Neuronal stem cell (in vitro differentiated cells): Measurements from ENCODE around the gene POMGNT1.
A peak's percentile ranks its signal among the peaks of the same experiment; 100 is the strongest.

ENCODE experiments used
- DNase-seq: peaks from one replicate; pipeline ENCODE4 v3.0.0-alpha.2; 2013; ENCODE audit warnings: low spot score
- H2AFZ ChIP-seq: one replicate; pipeline ENCODE4 v1.6.1; 2013; ENCODE audit warnings: mild to moderate bottlenecking, low read length, inconsistent platforms
- H2AK5ac ChIP-seq: 2 replicates; pipeline ENCODE4 v1.6.1; 2013; ENCODE audit warnings: low read depth, mild to moderate bottlenecking, inconsistent platforms, low read length, moderate library complexity, mixed read lengths
- H2BK120ac ChIP-seq: 2 replicates; pipeline ENCODE4 v1.6.1; 2013; ENCODE audit warnings: low read depth, mild to moderate bottlenecking, inconsistent platforms, low read length, moderate library complexity, mixed read lengths
- H2BK12ac ChIP-seq: one replicate; pipeline ENCODE4 v1.6.1; 2013; ENCODE audit warnings: low read length, inconsistent platforms
- H2BK15ac ChIP-seq: 2 replicates; pipeline ENCODE4 v1.6.1; 2013; ENCODE audit warnings: mild to moderate bottlenecking, low read length, inconsistent platforms, mixed read lengths
- H2BK5ac ChIP-seq: one replicate; pipeline ENCODE4 v1.6.1; 2013; ENCODE audit warnings: inconsistent platforms, mild to moderate bottlenecking, low read length, moderate library complexity
- H3K14ac ChIP-seq: one replicate; pipeline ENCODE4 v1.6.1; 2013; ENCODE audit warnings: low read length, inconsistent platforms
- H3K18ac ChIP-seq: 2 replicates; pipeline ENCODE4 v1.6.1; 2013; ENCODE audit warnings: low read length, inconsistent platforms
- H3K23ac ChIP-seq: 2 replicates; pipeline ENCODE4 v1.6.1; 2013; ENCODE audit warnings: low read depth, mild to moderate bottlenecking, mixed read lengths, low read length, inconsistent platforms; ENCODE audit not compliant: poor library complexity
- H3K27ac ChIP-seq: replicated peaks from 3 replicates; pipeline ENCODE4 v1.5.1; 2013; ENCODE audit warnings: low read length, inconsistent platforms
- H3K27me3 ChIP-seq, 3 experiments: 2 replicates each; pipeline ENCODE4 v1.6.1; 2013; ENCODE audit warnings: low read length in 3 of 3, mild to moderate bottlenecking in 2 of 3, inconsistent platforms in 1 of 3, low read depth in 1 of 3, mixed read lengths in 1 of 3, moderate library complexity in 1 of 3; ENCODE audit not compliant: control insufficient read depth in 3 of 3, insufficient read depth in 3 of 3
- H3K36me3 ChIP-seq, 2 donors: replicated peaks in 1 of 2; 2 replicates each; pipeline ENCODE4 v1.6.1; 2013; ENCODE audit warnings: low read length in 2 of 2; ENCODE audit not compliant: control insufficient read depth in 2 of 2, insufficient read depth in 2 of 2
- H3K4ac ChIP-seq: 2 replicates; pipeline ENCODE4 v1.6.1; 2013; ENCODE audit warnings: inconsistent platforms, mild to moderate bottlenecking, low read length, moderate library complexity
- H3K4me1 ChIP-seq, 2 donors: 1 replicate in 1 of 2; 2 replicates in 1 of 2; pipeline ENCODE4 v1.6.1; 2013; ENCODE audit warnings: low read length in 2 of 2, low read depth in 1 of 2; ENCODE audit not compliant: control insufficient read depth in 2 of 2, insufficient read depth in 1 of 2
- H3K4me2 ChIP-seq: one replicate; pipeline ENCODE4 v1.6.1; 2013; ENCODE audit warnings: mild to moderate bottlenecking, low read length, inconsistent platforms; ENCODE audit not compliant: insufficient read depth, poor library complexity, severe bottlenecking
- H3K4me3 ChIP-seq, 2 donors: 2 replicates each; pipeline ENCODE4 v1.5.1; 2013; ENCODE audit warnings: low read length in 2 of 2, mild to moderate bottlenecking in 2 of 2, inconsistent platforms in 1 of 2, moderate library complexity in 1 of 2
- H3K79me1 ChIP-seq: one replicate; pipeline ENCODE4 v1.6.1; 2013; ENCODE audit warnings: low read depth, mild to moderate bottlenecking, inconsistent platforms, low read length, moderate library complexity
- H3K9ac ChIP-seq: one replicate; pipeline ENCODE4 v1.6.1; 2013; ENCODE audit warnings: mild to moderate bottlenecking, low read depth, low read length, inconsistent platforms; ENCODE audit not compliant: poor library complexity
- H3K9me3 ChIP-seq, 2 donors: replicated peaks in 1 of 2; 2 replicates each; pipeline versions ENCODE3 to v1.6.1; 2013; ENCODE audit warnings: low read length in 2 of 2, mild to moderate bottlenecking in 2 of 2, inconsistent platforms in 1 of 2, low read depth in 1 of 2, mixed read lengths in 1 of 2, moderate library complexity in 1 of 2; ENCODE audit not compliant: control insufficient read depth in 2 of 2, insufficient read depth in 1 of 2
- H4K8ac ChIP-seq: one replicate; pipeline ENCODE4 v1.6.1; 2013; ENCODE audit warnings: low read depth, mild to moderate bottlenecking, inconsistent platforms, low read length, moderate library complexity
- H4K91ac ChIP-seq: one replicate; pipeline ENCODE4 v1.6.1; 2013; ENCODE audit warnings: low read length, low read depth, mild to moderate bottlenecking, inconsistent platforms; ENCODE audit not compliant: poor library complexity
- WGBS, 2 donors: extraction: QIAGEN DNeasy Blood & Tissue Kit; methylation state at CpG; one replicate each; pipeline ENCODE4 v1.1.7; 2013; ENCODE audit warnings: missing lambda C conversion rate in 2 of 2, mixed read lengths in 1 of 2; ENCODE audit not compliant: insufficient read length in 2 of 2, insufficient replicate concordance in 1 of 2; ENCODE audit errors: extremely low coverage in 2 of 2; 5-methylcytosine and 5-hydroxymethylcytosine counted together

POMGNT1 gene

DNA sequence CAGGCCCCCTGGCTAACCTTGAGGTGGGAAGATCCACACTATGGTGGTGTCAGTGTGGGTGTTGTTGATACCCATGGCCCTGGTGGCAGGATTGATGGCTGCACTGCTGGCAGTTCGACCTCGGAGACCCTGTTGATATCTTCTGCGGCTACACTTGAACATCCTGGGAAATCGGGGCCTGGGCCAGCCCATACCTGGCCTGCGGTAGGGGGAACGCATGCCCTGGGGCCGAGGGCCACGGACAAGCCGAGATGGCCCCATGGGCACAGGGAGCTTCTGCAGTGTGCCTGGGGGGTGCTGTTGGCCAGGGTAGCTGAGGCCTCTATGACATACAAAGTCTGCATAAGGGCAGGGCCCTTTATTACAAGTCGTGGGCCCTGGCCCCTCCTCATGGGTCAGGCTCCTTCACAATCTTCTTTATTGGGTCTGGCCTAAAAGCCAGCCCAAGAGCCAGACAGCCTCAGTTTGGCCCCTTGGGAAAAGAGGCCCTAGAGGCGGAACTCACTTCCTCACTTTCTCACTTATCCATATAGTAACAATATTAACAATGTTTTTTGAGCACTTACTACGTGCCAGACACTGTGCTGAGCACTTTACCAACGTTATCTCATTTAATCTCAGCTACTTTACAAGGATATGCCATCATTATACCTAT lies 21.9 kb downstream of the POMGNT1 start, which contains the start of gene P3R3URF:
P3R3URF (minus strand) TSS at position 278 of the 655 bp plus-strand sequence; CDS start at position 261, 17 bp downstream.
- Histone ChIP-seq H3K4me2 (no peak within 1 kb of the TSS), H3K9ac (no peak within 1 kb of the TSS), H3K9me3 (no peaks in the 10 kb centered on the region), H3K14ac (peak within 1 kb of the TSS; percentile 28), H3K18ac (peak within 1 kb of the TSS; percentile 29), H3K4me1 (peaks cover 12 to 20% of the 10 kb centered on the region in 2 donors), H3K23ac (no peak within 1 kb of the TSS), H2BK5ac (no peak within 1 kb of the TSS), H4K91ac (no peak within 1 kb of the TSS), H3K27ac (no peak within 1 kb of the TSS), H2BK120ac (peak within 1 kb of the TSS; percentile 14), H4K8ac (no peak within 1 kb of the TSS), H3K79me1 (no peaks in the 10 kb centered on the region), H2BK12ac (no peak within 1 kb of the TSS), H2AK5ac (peak within 1 kb of the TSS; percentile 22), H3K27me3 (peaks cover 0 to under 1% (median 0%) of the 10 kb centered on the region in 3 experiments), H3K36me3 (no peaks in the 10 kb centered on the region), H3K4me3 (no peak within 1 kb of the TSS), H3K4ac (no peak within 1 kb of the TSS), H2BK15ac (no peak within 1 kb of the TSS), H2AFZ (peak within 1 kb of the TSS; percentile 69)
- WGBS, 2 donors = no CpG with 5 or more reads among the region's 13 CpGs
- DNase-seq = no peak

DNA sequence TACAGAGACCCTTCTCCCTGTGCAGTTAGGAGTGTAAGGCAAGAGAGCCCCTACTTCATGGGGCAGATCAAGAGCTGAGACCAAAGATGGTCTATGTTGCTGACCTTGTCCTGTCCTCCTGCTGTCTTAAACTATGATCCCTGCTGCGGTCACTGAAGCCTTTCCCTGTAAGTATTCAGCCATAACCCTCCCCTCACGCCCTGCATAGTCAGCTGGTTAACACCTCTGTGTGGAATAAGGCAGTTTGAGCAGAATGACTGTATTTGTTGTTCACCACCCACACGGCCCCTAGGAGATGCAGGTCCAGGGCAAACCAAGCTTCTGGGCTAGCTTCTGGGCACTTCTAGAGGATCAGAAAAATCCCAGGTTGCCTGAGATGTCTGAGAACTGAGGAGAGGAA lies 23.0 kb downstream of the POMGNT1 start:
- WGBS, 2 donors = no CpG with 5 or more reads among the region's 3 CpGs
- H3K4ac ChIP-seq = no peak overlapping the region
- DNase-seq = no peak

DNA sequence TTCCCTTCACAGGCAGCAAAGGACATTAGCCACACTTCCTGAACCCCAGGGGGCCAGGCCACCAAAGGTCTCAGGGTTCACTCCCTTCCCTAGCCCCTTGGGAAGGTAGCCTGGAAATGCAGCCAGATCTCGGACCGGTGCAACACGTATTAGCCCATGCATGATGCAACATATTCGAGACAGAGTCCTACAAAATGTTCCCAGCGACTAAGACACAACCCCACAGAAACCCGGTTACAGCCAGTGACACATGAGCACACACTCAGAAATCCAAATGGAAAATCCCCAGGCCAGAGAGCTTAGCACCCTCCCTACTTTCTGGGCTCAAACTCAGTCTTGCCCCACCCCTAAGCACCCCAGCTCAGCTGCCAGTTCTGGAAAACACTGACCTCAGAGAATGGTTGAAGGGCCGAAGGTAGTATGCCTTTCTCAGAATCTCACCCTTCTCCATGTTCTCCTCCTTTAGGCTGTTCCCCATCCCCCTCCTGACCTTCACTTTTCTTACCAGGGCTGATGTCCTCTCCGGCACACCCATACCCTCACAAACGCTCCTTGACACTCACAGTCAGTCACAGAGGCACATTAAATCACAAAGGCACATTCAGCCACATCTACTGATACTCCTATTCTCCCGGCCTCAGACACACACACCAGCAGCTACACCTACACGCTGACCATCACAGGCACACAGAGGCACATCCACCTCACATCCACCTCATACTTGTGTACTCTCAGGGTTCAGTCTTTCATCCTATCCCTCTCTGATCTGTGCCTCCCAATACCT lies 23.6 kb downstream of the POMGNT1 start, which contains the start of gene TSPAN1:
TSPAN1 (plus strand) TSS at position 640 of the 784 bp plus-strand sequence. CDS start 6,021 bp downstream, outside the sequence.
- DNase-seq = no peak
- Histone ChIP-seq H4K8ac (no peak within 1 kb of the TSS), H3K23ac (no peak within 1 kb of the TSS), H2AK5ac (no peak within 1 kb of the TSS), H2AFZ (peak within 1 kb of the TSS; percentile 69), H3K9me3 (no peaks in the 10 kb centered on the region), H2BK12ac (peak within 1 kb of the TSS; percentile 36), H2BK5ac (no peak within 1 kb of the TSS), H3K18ac (peak within 1 kb of the TSS; percentile 32), H3K9ac (no peak within 1 kb of the TSS), H2BK120ac (no peak within 1 kb of the TSS), H3K36me3 (no peaks in the 10 kb centered on the region), H3K14ac (no peak within 1 kb of the TSS), H4K91ac (no peak within 1 kb of the TSS), H3K27me3 (peaks cover 0 to 11% (median 0%) of the 10 kb centered on the region in 3 experiments), H2BK15ac (no peak within 1 kb of the TSS), H3K79me1 (no peaks in the 10 kb centered on the region), H3K4me3 (no peak within 1 kb of the TSS), H3K4me2 (no peak within 1 kb of the TSS), H3K27ac (no peak within 1 kb of the TSS), H3K4me1 (peaks cover 7 to 18% of the 10 kb centered on the region in 2 donors), H3K4ac (no peak within 1 kb of the TSS)
- WGBS, 2 donors = no CpG with 5 or more reads among the region's 11 CpGs

More for the DNA sequence above, 23.0 kb downstream of the POMGNT1 start:
- H3K79me1 ChIP-seq = no peaks in the 10 kb centered on the region
- H2AK5ac ChIP-seq = no peak overlapping the region
- no peak overlapping the region for H2BK120ac ChIP-seq
- no peaks in the 10 kb centered on the region for H3K9me3 ChIP-seq
- H3K4me2 ChIP-seq = no peak overlapping the region
- peaks cover 11 to 20% of the 10 kb centered on the region in 2 donors for H3K4me1 ChIP-seq
- no peak overlapping the region for H2BK15ac ChIP-seq
- no peak overlapping the region for H2BK5ac ChIP-seq
- no peak overlapping the region for H3K4me3 ChIP-seq
- no peak overlapping the region for H3K9ac ChIP-seq
- H3K14ac ChIP-seq = no peak overlapping the region
- no peak overlapping the region for H3K23ac ChIP-seq
- peaks cover 0 to 5% (median 0%) of the 10 kb centered on the region in 3 experiments for H3K27me3 ChIP-seq
- H4K91ac ChIP-seq = no peak overlapping the region
- H3K27ac ChIP-seq = no peak overlapping the region
- no peak overlapping the region for H2BK12ac ChIP-seq
- H3K18ac ChIP-seq = peak overlapping the region; percentile 7
- peak overlapping the region; percentile 69 for H2AFZ ChIP-seq
- no peak overlapping the region for H4K8ac ChIP-seq
- H3K36me3 ChIP-seq = no peaks in the 10 kb centered on the region

DNA sequence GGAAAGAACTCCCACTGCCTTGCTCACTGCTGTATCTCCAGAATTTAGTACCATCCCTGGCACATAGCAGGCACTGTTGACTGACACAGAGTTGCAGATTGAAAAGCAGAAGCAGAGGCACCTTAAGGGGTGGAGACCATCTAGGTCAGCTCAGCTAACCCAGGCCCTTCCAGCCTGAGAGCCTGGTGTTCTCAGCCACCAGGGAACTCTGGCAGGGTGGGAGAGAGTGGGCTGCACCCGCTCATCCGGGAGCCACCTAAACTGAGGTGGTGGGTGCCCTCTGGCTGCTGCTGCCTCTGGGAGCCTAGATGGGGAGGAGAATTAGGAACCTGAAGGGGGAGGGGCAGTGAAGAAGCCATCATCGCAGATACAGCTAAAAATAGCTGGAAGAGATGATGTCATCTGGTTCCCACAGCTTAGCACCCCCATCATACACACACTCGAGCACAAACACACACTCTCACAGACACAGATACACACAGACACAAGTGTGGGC lies 24.8 kb downstream of the POMGNT1 start:
- no CpG with 5 or more reads among the region's 4 CpGs for WGBS, 2 donors
- peaks cover 7 to 18% of the 10 kb centered on the region in 2 donors for H3K4me1 ChIP-seq
- H2BK12ac ChIP-seq = no peak overlapping the region
- H3K9ac ChIP-seq = peak overlapping the region; percentile 50
- H3K9me3 ChIP-seq = no peaks in the 10 kb centered on the region
- no peak overlapping the region for H3K4me2 ChIP-seq
- no peak overlapping the region for H3K4ac ChIP-seq
- H3K27ac ChIP-seq = no peak overlapping the region
- H4K8ac ChIP-seq = no peak overlapping the region
- no peak overlapping the region for H2BK5ac ChIP-seq
- H2AK5ac ChIP-seq = no peak overlapping the region
- H3K36me3 ChIP-seq = no peaks in the 10 kb centered on the region
- no peak overlapping the region for H2BK120ac ChIP-seq
- no peaks in the 10 kb centered on the region for H3K79me1 ChIP-seq
- H3K18ac ChIP-seq = peak overlapping the region; percentile 34
- DNase-seq = no peak
- peaks cover 0 to 22% (median 2%) of the 10 kb centered on the region in 3 experiments for H3K27me3 ChIP-seq
- H3K4me3 ChIP-seq = no peak overlapping the region
- H2BK15ac ChIP-seq = no peak overlapping the region
- no peak overlapping the region for H4K91ac ChIP-seq
- H2AFZ ChIP-seq = peak overlapping the region; percentile 33
- H3K23ac ChIP-seq = peak overlapping the region; percentile 21
- H3K14ac ChIP-seq = no peak overlapping the region
